HTERT RPE-1 (cell line): ENCODE results near the gene ULBP2.

Experiments used
- in situ Hi-C: fragments of 300-500 bp; cut with MboI; formaldehyde crosslinking; loops from 4 replicates; pipeline ENCODE4 v1.14.3; 2020; ENCODE audit warnings: low sequenced_read_pairs

Gene ULBP2

GRCh38 chr6:149941583-149942460 lies at the start of gene ULBP2:
Gene ULBP2, plus strand, starts transcription at chr6:149942014. Its CDS starts 59 bp downstream, at chr6:149942073.
- in situ Hi-C loops, result no loop called here

GRCh38 chr6:149895048-149895590 lies 46.7 kb upstream of the ULBP2 start:
- in situ Hi-C loops, result no loop called here

GRCh38 chr6:149895833-149896271 lies 46.0 kb upstream of the ULBP2 start:
- in situ Hi-C loops, result no loop called here

GRCh38 chr6:149896491-149896890 lies 45.3 kb upstream of the ULBP2 start:
- in situ Hi-C loops, result no loop called here

- in situ Hi-C loops, result no loop called here
Measured at GRCh38 chr6:149897015-149897697, 44.7 kb upstream of the ULBP2 start.

GRCh38 chr6:149897855-149898744 lies 43.7 kb upstream of the ULBP2 start, which contains the start of gene RAET1E:
Gene RAET1E, minus strand, starts transcription at chr6:149898113. Its CDS starts 7,212 bp downstream, at chr6:149890901.
- in situ Hi-C loops, result no loop called here

- in situ Hi-C loops, result no loop called here
Measured at GRCh38 chr6:149898966-149899365, 42.8 kb upstream of the ULBP2 start.

GRCh38 chr6:149899486-149899885 lies 42.3 kb upstream of the ULBP2 start:
- in situ Hi-C loops, result no loop called here

GRCh38 chr6:149899926-149900619 lies 41.7 kb upstream of the ULBP2 start:
- in situ Hi-C loops, result no loop called here

- in situ Hi-C loops, result no loop called here
Measured at GRCh38 chr6:149900620-149901443, 41.0 kb upstream of the ULBP2 start.

GRCh38 chr6:149901444-149902140 lies 40.2 kb upstream of the ULBP2 start:
- in situ Hi-C loops, result no loop called here

- in situ Hi-C loops, result no loop called here
Measured at GRCh38 chr6:149903938-149904611, 37.7 kb upstream of the ULBP2 start.

- in situ Hi-C loops, result no loop called here
Measured at GRCh38 chr6:149904661-149905370, 37.0 kb upstream of the ULBP2 start.

GRCh38 chr6:149905371-149905910 lies 36.4 kb upstream of the ULBP2 start:
- in situ Hi-C loops, result no loop called here

- in situ Hi-C loops, result no loop called here
Measured at GRCh38 chr6:149905911-149906371, 35.9 kb upstream of the ULBP2 start.

GRCh38 chr6:149906405-149906804 lies 35.4 kb upstream of the ULBP2 start:
- in situ Hi-C loops, result no loop called here

- in situ Hi-C loops, result no loop called here
Measured at GRCh38 chr6:149907317-149907716, 34.5 kb upstream of the ULBP2 start.
